ENCODE measurements around the gene HDAC4. TPM values are rescaled to one million over a fixed set of nuclear protein-coding genes. Genes with fewer than 3 reads are reported as not detected.

HDAC4 gene
- total RNA-seq, 1 experiment from 2014 or later: 47.6 TPM

DNA sequence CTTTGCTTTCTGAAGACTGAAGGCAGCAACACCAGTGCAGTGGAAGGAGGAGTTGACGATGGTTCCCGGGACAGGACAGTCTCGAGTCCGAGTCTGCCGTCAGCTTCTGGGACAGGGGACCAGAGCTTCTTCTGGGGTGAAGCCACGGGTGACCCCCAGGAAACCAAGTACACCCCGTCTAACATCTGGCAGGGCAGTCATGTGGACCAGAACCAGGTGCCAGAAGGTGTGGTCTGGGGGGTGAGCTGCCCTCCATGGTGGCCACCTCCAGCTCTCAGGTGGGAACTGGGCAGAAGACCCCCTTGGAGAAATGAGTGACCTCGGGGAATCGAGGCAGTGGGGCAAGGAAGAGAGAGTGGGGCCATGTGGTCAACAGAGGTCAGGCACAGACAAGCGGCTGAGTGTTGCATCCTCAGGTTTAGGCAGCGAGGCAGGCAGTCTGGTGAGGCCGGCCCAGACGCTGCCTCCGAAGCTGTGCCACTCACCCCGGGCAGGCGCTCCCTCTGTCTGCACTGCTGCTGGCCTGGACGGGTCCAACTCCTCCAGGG, 204.3 kb downstream of the HDAC4 start:
- ChIA-PET CTCF (no interaction called here), POLR2A (no interaction called here), RAD21 (ENCODE audit: low non-redundant PET in 1 of 2, low total read pairs in 2 of 2, uncharacterized antibody in 2 of 2, unreplicated experiment in 2 of 2) (no interaction called here)
- Histone ChIP-seq H3K4me3 (replicated peaks in 1 of 2; ENCODE audit: low read depth in 1 of 2, low read length in 2 of 2) (no peak overlapping the region), H3K79me2 (ENCODE audit: insufficient read depth, low read length) (no peaks in the 10 kb centered on the region), H4K20me1 (ENCODE audit: insufficient read depth) (no peaks in the 10 kb centered on the region), H3K27me3 (ENCODE audit: insufficient read depth, low read length) (no peaks in the 10 kb centered on the region), H3K9me2 (ENCODE audit: insufficient read depth) (no peaks in the 10 kb centered on the region), H3K9ac (ENCODE audit: low read length) (no peak overlapping the region), H3K36me3 (ENCODE audit: control insufficient read depth in 1 of 2, insufficient read depth in 2 of 2, low read length in 2 of 2) (0 out of 4 replicates have a peak, but pooled peaks cover 0 to 8% of the 10 kb centered on the region in 2 experiments), H3K4me2 (ENCODE audit: low read length) (no peak overlapping the region), H3K27ac (ENCODE audit: low read depth, low read length) (no peak overlapping the region), H3K4me1 (ENCODE audit: control insufficient read depth in 1 of 2, insufficient read depth in 2 of 2, low read length in 2 of 2) (no peaks in the 10 kb centered on the region), H2AFZ (ENCODE audit: low read depth, low read length, poor library complexity, severe bottlenecking) (no peak overlapping the region), H3K9me3 (ENCODE audit: control insufficient read depth in 1 of 2, insufficient read depth in 1 of 2, low read depth in 1 of 2, low read length in 2 of 2) (no peaks in the 10 kb centered on the region)
- DNase-seq (ENCODE audit: low read depth, low spot score) (no peak), ATAC-seq (no peak)
- BruUV-seq (replicated peaks): no TSS peak
- intact Hi-C loops (cut with micrococcal nuclease): no loop called here
- TF ChIP-seq FOSL1 (IDR thresholded peaks at IDR 0.05; ENCODE audit: low read depth): no peak
- TF ChIP-seq SP1 (IDR thresholded peaks at IDR 0.05; ENCODE audit: low read depth): no peak
- TF ChIP-seq EGR1 (IDR thresholded peaks at IDR 0.05; ENCODE audit: low read depth): no peak
- TF ChIP-seq SIN3A (IDR thresholded peaks at IDR 0.05; ENCODE audit: low read depth): no peak
- TF ChIP-seq, protein P1, sequence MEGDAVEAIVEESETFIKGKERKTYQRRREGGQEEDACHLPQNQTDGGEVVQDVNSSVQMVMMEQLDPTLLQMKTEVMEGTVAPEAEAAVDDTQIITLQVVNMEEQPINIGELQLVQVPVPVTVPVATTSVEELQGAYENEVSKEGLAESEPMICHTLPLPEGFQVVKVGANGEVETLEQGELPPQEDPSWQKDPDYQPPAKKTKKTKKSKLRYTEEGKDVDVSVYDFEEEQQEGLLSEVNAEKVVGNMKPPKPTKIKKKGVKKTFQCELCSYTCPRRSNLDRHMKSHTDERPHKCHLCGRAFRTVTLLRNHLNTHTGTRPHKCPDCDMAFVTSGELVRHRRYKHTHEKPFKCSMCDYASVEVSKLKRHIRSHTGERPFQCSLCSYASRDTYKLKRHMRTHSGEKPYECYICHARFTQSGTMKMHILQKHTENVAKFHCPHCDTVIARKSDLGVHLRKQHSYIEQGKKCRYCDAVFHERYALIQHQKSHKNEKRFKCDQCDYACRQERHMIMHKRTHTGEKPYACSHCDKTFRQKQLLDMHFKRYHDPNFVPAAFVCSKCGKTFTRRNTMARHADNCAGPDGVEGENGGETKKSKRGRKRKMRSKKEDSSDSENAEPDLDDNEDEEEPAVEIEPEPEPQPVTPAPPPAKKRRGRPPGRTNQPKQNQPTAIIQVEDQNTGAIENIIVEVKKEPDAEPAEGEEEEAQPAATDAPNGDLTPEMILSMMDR (IDR thresholded peaks at IDR 0.05 in 2 of 3, conservative IDR thresholded peaks at IDR 0.05 in 1 of 3; ENCODE audit: borderline replicate concordance in 1 of 3, insufficient read depth in 1 of 3, low read depth in 2 of 3, low read length in 2 of 3): no peak
- TF ChIP-seq ELF1 (IDR thresholded peaks at IDR 0.05; ENCODE audit: borderline replicate concordance, low read depth): no peak
- no peak for TF ChIP-seq ZFX (IDR thresholded peaks at IDR 0.05)

DNA sequence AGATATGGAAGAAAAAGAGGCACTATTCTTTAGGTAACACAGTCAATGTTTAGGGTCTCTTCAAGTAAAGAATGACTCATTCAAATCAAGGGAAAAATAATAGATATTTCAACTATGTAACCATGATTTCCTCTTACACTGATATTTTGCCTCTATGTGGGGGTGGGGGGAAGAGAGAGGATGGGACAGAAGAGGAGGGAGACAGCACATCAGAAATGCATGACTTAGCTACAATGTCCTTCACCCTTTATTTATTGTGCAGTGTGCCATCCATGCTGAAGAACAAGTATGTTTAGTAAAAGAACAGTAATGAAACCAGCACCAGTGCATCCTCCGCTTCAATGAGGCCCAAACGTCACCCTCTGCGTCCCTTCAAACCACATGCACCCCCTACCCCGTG, 204.8 kb downstream of the HDAC4 start:
- H3K4me2 ChIP-seq (ENCODE audit: low read length): no peak overlapping the region
- TF ChIP-seq ELF1 (IDR thresholded peaks at IDR 0.05; ENCODE audit: borderline replicate concordance, low read depth) (no peak), FOSL1 (IDR thresholded peaks at IDR 0.05; ENCODE audit: low read depth) (no peak), TCF7L2 (IDR thresholded peaks at IDR 0.05; ENCODE audit: borderline replicate concordance, extremely low read depth, insufficient read depth, insufficient read length) (no peak), CBX3 (IDR thresholded peaks at IDR 0.05; ENCODE audit: low read depth) (no peak), EZH2phosphoT487 (IDR thresholded peaks at IDR 0.05; ENCODE audit: borderline replicate concordance) (no peak), SP1 (IDR thresholded peaks at IDR 0.05; ENCODE audit: low read depth) (no peak), POLR2A (IDR thresholded peaks at IDR 0.05; ENCODE audit: borderline replicate concordance, extremely low read depth, insufficient read depth, insufficient read length) (no peak), SIN3A (IDR thresholded peaks at IDR 0.05; ENCODE audit: low read depth) (no peak), EZH2 (IDR thresholded peaks at IDR 0.05) (no peak), ZNF274 (IDR thresholded peaks at IDR 0.05; ENCODE audit: low read depth, low read length) (no peak)
- TF ChIP-seq, protein P2, sequence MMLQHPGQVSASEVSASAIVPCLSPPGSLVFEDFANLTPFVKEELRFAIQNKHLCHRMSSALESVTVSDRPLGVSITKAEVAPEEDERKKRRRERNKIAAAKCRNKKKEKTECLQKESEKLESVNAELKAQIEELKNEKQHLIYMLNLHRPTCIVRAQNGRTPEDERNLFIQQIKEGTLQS (IDR thresholded peaks at IDR 0.05): no peak
- TF ChIP-seq, protein P1 (IDR thresholded peaks at IDR 0.05 in 2 of 3, conservative IDR thresholded peaks at IDR 0.05 in 1 of 3; ENCODE audit: borderline replicate concordance in 1 of 3, insufficient read depth in 1 of 3, low read depth in 2 of 3, low read length in 2 of 3): no peak
- TF ChIP-seq, protein P3, sequence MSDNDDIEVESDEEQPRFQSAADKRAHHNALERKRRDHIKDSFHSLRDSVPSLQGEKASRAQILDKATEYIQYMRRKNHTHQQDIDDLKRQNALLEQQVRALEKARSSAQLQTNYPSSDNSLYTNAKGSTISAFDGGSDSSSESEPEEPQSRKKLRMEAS (IDR thresholded peaks at IDR 0.05): no peak
- BruUV-seq (replicated peaks): no TSS peak
- H3K9me2 ChIP-seq (ENCODE audit: insufficient read depth): no peaks in the 10 kb centered on the region
- no peak overlapping the region for H2AFZ ChIP-seq (ENCODE audit: low read depth, low read length, poor library complexity, severe bottlenecking)
- DNase-seq (ENCODE audit: low read depth, low spot score) (no peak), ATAC-seq (no peak)
- no peaks in the 10 kb centered on the region for H3K79me2 ChIP-seq (ENCODE audit: insufficient read depth, low read length)
- H4K20me1 ChIP-seq (ENCODE audit: insufficient read depth): no peaks in the 10 kb centered on the region
- H3K9me3 ChIP-seq (ENCODE audit: control insufficient read depth in 1 of 2, insufficient read depth in 1 of 2, low read depth in 1 of 2, low read length in 2 of 2): no peaks in the 10 kb centered on the region
- H3K27ac ChIP-seq (ENCODE audit: low read depth, low read length): no peak overlapping the region
- H3K36me3 ChIP-seq (ENCODE audit: control insufficient read depth in 1 of 2, insufficient read depth in 2 of 2, low read length in 2 of 2): 0 out of 4 replicates have a peak, but pooled peaks cover 0 to 8% of the 10 kb centered on the region in 2 experiments
- H3K4me1 ChIP-seq (ENCODE audit: control insufficient read depth in 1 of 2, insufficient read depth in 2 of 2, low read length in 2 of 2): no peaks in the 10 kb centered on the region
- ChIA-PET POLR2A (no interaction called here), RAD21 (ENCODE audit: low non-redundant PET in 1 of 2, low total read pairs in 2 of 2, uncharacterized antibody in 2 of 2, unreplicated experiment in 2 of 2) (no interaction called here), CTCF (no interaction called here)
- H3K9ac ChIP-seq (ENCODE audit: low read length): no peak overlapping the region
- intact Hi-C loops (cut with micrococcal nuclease): no loop called here
- no peak overlapping the region for H3K4me3 ChIP-seq (replicated peaks in 1 of 2; ENCODE audit: low read depth in 1 of 2, low read length in 2 of 2)
- no peaks in the 10 kb centered on the region for H3K27me3 ChIP-seq (ENCODE audit: insufficient read depth, low read length)
